LHCN-M2 (cell line): ENCODE measurements around the gene OR10A3. TPM values are rescaled to one million over a fixed set of nuclear protein-coding genes. Genes with fewer than 3 reads are reported as not detected.
A peak's percentile ranks its signal among the peaks of the same experiment; 100 is the strongest.
"Not testable (repeated sequence)": the region's sequence is repeated elsewhere in the genome, so short reads cannot be mapped to it uniquely, and the experiment has no call there.

ENCODE experiments used
- DNase-seq: peaks from one replicate; pipeline ENCODE4 v3.0.0-alpha.2; 2012; ENCODE audit warnings: low read depth
- polyA plus RNA-seq: library from polyadenylated mRNA; unstranded; fragments of >200 nt; gene quantifications from one replicate; pipeline ENCODE4 v1.2.1, GENCODE V29; 2012; ENCODE audit warnings: missing spikeins
- total RNA-seq: library from RNA; depleted of rRNA; stranded (reverse); fragments of >200 nt; gene quantifications from 2 replicates; pipeline ENCODE4 v1.2.3, GENCODE V29; 2014; rRNA removed

Gene OR10A3
- not detected in 2 replicates for total RNA-seq
- 0.12 TPM for polyA plus RNA-seq

DNA sequence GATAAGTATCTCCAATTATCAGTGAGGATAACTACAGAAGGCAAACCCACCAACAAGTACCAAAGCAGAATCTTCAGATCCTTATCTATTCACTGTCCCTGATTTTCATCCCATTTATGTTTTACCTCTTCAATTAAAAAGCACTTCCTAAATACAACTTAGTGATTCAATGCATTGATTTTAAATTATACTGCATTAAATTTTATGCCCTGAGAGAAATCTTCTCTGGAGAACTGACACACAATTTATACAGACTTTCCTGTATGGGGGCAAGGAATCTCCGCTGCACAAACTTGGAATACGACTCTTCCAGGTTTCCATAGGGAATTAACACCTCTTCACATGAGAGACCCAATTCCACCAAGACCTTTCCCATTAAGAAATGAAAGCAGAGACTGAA lies at the start of gene OR10A3:
Gene OR10A3 (minus strand): TSS at position 101 of the 400 bp plus-strand sequence. CDS start 2,188 bp downstream, outside the sequence.
- DNase-seq, result no peak

GRCh38 chr11:7987560-7987883 lies 46.0 kb upstream of the OR10A3 start:
- not testable (repeated sequence) for DNase-seq

DNA sequence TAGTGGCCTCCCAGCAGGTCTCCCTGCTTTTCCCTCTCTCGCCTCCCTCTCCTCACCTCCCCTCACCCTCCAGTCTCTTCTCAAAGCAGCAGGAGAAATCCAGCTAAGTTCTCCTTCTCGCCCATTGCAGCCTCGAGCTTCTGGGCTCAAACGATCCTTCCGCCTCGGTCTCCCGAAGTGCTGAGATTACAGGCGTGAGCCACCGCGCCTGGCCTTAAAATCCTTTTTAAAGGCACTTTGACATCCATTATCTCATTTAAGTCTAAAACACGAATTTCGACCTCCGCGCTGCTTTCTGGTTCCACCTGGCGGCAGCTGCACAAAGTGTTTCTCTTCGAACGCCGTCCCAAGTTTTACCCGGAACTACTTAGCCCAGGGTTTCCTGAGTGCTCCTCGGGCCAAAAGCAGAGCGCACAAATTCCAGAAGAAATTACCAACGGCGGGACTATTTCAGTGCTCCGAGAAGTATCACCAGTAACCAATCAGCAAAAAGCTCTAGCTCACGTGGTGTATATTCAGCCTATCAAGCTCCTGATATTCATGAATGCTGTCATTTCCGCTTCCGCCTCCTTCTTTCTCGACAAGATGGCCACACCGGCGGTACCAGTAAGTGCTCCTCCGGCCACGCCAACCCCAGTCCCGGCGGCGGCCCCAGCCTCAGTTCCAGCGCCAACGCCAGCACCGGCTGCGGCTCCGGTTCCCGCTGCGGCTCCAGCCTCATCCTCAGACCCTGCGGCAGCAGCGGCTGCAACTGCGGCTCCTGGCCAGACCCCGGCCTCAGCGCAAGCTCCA lies 45.5 kb upstream of the OR10A3 start, which contains the start of gene EIF3F:
Gene EIF3F (plus strand): TSS at position 570 of the 792 bp plus-strand sequence. CDS start 16 bp downstream, at position 586.
- peak; percentile 99 for DNase-seq

DNA sequence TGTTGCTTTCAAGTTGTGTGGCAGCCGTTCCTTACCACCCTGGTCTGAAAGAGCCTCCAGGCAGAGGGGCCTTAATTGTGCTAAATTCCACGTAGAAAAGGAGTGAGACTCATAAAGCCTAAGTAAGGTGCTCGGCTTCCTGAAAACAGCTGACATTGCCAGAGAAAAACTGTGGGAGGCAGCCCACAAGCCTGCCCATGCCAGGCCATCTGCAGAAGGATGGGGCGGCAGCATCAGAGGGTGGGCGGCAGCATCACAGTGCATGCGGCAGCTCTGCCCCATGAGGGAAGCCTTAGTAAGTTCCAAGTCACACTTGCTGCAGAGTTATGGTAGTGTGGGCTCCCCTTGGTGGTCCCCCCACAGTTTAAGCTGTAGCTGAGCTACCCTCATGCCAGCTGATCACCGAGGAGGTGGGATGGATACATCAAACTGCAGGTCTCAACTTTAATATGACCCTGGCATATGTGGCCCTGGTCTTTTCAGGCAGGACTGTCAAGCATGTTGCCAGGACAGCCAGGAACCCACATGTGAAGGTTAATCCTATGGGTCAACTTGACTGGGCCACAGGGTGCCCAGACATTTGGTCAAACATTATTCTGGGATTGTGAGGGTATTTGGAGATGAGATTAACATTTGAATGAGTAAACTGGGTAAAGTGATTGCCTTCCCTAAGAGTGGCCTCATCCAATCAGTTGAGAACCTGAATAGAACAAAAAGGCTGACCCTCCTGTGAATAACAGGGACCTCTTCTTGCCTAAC lies 42.5 kb upstream of the OR10A3 start:
- DNase-seq, result no peak

GRCh38 chr11:7982582-7983119 lies 41.1 kb upstream of the OR10A3 start:
- DNase-seq, result no peak

GRCh38 chr11:7981619-7982157 lies 40.2 kb upstream of the OR10A3 start:
- DNase-seq, result no peak

DNA sequence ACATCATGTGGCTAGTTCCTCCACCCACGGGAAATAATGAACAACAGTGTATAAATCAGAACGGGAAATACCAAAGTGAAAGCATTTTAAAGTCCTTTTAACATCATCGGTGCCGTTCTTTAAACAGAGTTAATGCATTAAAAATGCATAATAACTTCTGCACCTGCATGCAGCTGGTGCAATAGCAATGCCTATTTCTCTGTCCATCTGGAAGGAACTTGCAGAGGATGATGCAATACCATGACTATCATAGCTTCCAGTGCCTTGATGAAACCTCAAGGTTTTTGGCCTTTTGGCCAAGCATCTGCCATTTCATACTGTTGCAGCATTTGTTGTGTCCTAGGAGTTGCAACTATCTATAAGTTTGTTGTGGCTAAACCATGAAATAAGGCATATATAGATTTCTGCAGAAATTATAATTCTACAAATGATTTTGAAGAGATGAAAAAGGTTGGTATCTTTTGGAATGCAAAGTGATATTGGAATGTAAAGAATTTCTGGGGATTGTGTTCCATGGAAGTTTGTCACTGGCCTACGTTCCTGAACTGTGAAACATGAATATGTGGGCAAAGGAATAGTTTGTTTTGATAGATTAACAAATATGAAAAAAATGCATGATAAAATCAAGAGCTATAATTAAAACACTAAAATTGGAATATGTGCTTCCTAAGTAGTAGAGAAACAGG lies 35.9 kb upstream of the OR10A3 start:
- peak; percentile 79 for DNase-seq

- DNase-seq, result no peak
These were observed 33.2 kb upstream of the OR10A3 start for GRCh38 chr11:7974668-7975067.

GRCh38 chr11:7973011-7973410 lies 31.5 kb upstream of the OR10A3 start:
- no peak for DNase-seq

DNA sequence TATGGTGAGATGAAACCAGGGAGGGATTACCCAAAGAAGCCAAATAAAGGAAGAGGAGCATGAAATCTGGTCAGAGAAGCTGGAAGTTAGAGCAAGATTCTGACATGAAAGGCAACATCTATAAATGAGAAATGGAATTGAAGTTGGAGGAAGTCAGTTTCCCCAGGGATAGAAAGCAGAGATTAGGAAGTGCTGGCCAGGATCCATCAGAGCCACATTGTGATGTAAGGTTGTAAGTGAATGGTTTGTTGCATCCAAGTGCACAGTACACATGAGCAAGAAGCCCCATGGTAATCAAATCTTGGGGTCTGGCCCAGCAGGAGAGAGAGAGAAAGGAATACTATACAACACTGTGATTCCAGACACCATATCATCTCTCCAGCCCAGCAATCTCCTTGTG lies 30.3 kb upstream of the OR10A3 start:
- no peak for DNase-seq

DNA sequence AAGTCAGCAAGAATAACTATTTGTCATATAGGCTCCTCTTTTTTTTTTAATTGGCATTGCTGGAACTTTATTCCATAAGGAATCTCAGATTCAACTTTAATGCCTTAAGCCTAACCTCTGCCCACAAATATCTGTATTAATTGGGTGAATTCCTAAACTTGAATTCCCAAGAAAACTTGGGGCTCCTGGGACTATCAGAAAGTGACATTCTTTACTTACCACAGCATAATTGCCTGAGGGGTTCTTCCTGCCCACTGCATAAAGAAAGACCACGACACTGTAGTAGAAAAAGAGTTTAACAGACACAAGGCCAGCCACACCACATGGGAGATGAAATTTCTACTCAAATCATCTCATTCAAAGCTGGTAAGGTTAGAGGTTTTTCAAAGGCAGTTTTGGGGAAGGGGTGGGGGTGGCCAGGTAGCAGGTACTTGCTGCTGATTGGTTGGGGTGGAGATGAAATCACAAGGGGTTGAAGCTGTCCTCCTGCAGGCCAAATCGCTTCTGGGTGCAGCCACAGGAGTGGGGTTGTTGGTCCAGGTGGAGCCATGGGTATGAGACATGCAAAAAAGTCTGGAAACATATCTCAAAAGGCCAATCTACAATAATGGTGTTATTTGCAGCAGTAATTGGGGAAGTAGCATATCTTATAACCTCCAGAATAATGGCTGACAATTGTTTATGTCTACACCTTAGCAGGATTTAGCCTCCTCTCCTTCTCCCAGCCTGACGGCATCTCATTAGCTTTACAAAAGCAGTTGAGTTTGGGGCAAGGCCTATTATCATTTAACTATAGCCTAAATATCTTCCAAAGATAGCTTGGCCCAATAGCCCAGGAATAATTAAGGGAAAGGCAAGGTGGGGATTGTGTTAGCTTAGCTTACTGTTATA lies 28.5 kb upstream of the OR10A3 start:
- no peak for DNase-seq

- DNase-seq, result no peak
These were observed 27.2 kb upstream of the OR10A3 start for GRCh38 chr11:7968686-7969085.

DNA sequence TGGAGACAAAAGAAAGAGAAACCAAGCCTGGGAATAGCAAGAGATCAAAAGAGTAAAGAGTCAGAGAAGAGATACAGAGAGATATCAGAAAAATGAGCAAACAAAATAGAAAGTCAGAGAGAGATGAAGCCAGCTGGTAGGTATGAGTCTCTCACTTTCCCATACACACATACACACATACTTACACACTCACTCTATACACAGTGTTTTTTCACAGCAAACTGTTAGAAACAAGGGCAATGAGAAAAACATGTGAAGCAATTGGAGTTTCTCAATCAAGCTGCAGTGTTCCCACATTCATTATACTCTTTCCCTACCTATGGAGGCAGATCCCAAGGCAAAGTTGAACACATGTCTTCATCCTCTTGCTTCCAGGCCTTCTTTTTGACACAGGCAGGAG lies 26.3 kb upstream of the OR10A3 start:
- no peak for DNase-seq

- DNase-seq, result no peak
These were observed 25.6 kb upstream of the OR10A3 start for GRCh38 chr11:7967097-7967496.

DNA sequence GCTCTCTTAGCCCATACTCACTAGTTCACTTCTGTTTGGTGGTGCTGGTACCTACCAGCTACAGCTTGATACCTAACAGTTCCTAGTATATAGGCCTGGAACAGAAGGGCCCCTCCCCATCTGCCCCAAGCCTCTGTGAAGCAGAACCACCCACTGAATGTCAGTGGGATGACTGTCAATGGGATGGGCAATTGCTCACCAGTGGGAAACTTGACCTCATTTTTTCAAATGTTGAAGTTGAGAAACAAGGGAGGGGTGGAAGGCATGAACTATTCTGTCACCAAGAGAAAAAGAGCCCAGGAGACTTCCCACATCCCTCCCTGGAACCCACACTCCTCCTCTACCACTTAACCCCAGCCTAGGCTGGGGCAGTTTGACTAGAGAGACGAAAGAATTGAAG lies 23.9 kb upstream of the OR10A3 start, which contains the start of gene NLRP10:
Gene NLRP10 (minus strand): TSS at position 62 of the 400 bp plus-strand sequence. CDS start 1,952 bp downstream, outside the sequence.
- DNase-seq, result peak; percentile 93

DNA sequence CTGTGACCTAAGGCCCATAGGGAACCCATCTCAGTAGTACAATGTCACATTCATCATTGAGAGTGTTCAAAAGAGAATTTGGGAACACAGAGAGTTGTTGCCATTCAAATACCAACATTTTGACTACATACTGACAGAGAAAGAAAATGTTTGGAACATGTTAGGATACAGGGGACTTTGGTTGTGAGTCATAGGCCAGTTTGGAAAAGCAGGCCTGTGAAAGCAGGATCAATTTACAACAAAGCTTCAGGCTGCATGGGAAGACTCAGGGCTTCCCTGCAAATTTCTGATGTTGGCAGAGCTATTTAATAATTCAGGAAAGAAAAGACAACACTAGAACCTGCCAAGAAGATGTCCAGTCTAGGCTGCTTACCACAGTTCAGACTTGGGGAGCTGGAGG lies 23.4 kb upstream of the OR10A3 start:
- DNase-seq, result peak; percentile 79

- DNase-seq, result no peak
These were observed 22.8 kb upstream of the OR10A3 start for GRCh38 chr11:7964261-7964660.

DNA sequence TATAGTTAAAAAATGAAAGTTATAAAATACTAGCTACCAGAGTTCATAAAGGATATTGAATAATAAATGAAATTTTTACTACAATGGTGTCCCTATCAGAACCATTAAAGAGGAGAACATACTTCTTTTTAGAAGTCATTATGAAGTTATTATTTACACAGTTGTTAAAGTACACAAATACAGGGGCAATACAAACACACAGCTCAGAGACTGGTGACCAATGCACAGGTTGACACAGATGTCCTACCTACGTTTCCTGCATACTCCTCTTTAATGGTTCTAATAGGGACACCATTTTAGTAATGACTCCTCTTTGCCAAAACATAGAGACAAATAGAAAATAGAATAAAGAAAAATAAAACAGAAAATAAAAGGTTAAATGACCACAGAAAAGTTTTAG lies 13.7 kb upstream of the OR10A3 start:
- DNase-seq, result no peak

DNA sequence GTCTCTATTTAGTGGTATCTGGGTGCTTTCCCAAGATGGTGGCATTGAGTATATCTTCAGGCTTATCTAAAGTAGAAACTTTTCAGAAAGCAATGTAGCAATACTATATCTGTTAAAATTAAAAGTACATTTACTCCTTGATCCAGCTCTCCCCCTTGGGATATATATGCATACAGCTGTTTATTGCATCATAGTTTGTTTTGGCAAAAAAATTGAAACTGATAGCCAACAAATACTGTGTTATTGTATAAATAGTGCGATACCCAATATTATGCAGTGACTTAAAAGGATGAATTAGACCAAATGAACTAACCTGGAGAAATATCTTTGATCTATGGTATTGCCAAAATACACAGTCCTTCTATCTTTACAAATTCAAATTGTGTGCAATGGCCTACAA lies 8.4 kb upstream of the OR10A3 start:
- DNase-seq, result peak; percentile 19

DNA sequence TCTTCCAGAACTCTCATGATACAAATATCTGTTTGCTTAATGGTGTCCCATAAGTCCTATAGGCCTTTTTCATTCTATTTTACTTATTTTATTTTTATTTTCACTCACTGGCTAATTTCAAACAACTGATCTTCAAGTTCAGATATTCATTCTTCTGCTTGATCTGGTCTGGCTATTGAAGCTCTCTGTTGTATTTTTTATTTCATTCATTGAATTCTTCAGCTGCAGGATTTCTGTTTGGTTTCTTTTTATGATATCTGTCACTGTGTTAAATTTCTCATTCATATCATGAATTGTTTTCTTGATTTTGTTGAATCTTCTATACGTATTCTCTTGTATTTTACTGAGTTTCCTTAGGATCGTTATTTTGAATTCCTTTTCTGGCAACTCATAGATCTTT lies 2.6 kb upstream of the OR10A3 start:
- DNase-seq, result no peak

DNA sequence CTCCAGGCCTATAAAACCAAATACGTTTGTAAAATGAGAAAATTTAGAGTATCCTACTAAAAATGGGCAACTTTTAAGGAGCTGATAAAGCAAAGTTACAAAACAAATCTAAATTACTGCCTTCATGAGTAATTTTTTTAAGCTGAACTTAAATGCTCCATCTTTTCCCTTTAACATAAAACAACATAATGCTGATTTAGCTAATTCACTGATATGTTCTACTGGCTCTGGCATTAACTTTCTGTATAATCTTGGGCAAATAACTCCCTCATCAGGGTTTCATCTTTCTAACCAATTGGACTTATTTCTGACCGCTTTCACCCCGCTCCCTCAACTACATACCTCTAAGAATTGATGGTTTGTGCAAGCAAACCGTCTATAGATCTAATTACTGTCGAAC lies 362 bp downstream of the OR10A3 start:
- DNase-seq, result no peak
